GM12892 (cell line): ENCODE data around the gene ARHGEF17.

Source experiments
- DNase-seq: peaks from one replicate; pipeline ENCODE4 v3.0.0; 2011; ENCODE audit not compliant: insufficient read length
- FAIRE-seq: peaks from 2 replicates; lab custom pipeline; 2011; peaks lifted over from hg19 to GRCh38; lab: Jason Lieb, UNC
- POLR2A ChIP-seq: IDR thresholded peaks from 2 replicates; pipeline ENCODE4 v1.6.1; 2011; ENCODE audit warnings: low read depth, low read length, control low read depth
- POLR2AphosphoS5 ChIP-seq: IDR thresholded peaks from 2 replicates; pipeline ENCODE4 v1.6.1; 2011; ENCODE audit warnings: low read depth, low read length, control low read depth
- TAF1 ChIP-seq: IDR thresholded peaks from 2 replicates; pipeline ENCODE4 v1.6.1; 2011; ENCODE audit warnings: low read depth, mild to moderate bottlenecking, control low read depth, low read length, borderline replicate concordance

ARHGEF17 gene

DNA sequence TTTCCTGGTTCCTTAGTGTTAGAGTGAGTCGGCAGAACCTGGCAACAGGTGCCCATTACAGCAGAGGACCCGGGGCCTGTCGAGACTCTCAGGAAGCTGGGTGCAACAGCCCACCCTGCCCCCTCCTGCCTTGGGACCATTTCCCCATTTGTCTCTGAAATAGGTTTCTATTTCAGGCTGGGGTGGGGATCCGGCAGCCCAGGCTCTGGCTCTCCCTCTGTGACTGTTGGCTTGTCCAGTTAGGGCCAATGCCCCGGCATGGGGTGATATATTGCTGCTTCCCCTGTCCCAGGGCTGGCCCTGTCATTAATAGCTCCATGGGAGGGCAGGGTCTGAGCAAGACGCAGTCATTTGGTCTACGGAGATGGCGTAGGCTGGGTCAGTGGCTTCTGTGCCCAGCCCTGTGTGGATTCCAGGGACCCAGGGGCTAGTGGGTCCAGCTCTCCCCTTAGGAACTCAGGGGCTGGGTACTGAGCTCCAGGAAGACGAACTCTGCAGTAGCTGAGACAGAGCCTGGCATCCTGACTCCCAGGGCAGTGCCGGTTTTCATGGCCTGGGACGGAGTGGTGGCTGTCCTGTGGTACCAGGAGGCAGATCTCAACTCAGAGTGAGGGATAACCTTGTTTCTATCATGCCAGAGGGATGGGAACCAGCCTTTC is 33.2 kb upstream of the ARHGEF17 start:
- no peak for FAIRE-seq
- no peak for TF ChIP-seq POLR2AphosphoS5
- no peak for DNase-seq

DNA sequence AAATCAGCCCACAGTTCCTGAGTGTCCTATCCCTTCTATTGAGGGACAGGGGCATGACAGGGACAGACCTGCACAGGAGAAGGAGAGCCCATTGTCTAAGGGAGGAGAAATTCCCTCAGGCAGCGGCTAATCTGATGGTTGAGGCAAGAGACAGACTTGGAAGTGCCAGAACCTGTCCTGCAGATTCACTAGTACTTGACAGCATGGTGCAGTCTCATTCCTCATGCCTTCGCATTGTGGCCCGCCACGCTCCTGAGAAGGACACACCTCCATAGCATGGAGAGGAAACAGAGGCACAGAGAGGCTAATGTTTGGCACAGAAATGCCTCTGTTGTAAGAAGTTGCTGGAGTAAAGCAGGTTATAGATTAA is 32.7 kb upstream of the ARHGEF17 start:
- TF ChIP-seq POLR2A (no peak), TAF1 (no peak), POLR2AphosphoS5 (no peak)
- FAIRE-seq (no peak), DNase-seq (no peak)

DNA sequence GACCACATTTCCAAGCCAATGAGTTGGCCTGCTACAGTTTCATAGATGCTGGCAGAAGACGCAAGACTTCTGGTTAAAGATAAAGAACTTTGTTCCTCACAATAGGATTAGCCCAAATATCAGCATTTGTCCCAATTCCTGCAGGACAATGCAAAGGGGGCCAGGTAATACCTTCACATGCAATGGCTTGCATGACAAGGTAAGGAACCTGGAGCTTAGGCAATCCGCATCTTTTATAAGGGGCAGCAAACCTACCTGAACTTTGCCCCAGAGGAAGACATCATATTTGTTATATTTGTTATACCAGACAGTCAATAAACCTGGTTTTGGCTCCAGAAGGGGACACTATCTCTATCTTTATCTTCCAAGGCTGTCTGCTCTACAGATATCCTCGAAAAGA is 30.6 kb upstream of the ARHGEF17 start:
- TF ChIP-seq POLR2AphosphoS5 (no peak), POLR2A (no peak), TAF1 (no peak)
- FAIRE-seq, result no peak
- DNase-seq, result no peak

DNA sequence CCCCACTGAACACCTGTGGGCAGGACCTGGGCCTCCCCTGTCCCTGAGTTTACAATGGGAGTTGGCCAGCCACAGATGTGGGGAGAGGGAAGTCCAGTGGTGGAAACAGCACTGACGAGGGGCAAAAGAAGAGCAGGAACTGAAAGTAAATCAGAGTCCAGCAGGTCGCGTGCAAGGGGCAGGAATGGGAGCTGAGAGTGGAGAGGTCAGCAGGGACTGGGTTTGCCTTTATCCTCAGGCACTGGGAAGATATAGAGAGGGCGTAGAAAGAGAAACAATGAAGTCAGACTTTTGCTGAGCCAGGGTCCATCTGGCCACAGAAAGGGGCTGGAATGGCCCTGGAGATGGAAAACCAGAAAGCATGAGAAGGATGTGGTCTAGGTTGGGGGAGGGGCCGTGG is 27.4 kb upstream of the ARHGEF17 start:
- FAIRE-seq (no peak), DNase-seq (no peak)
- TF ChIP-seq POLR2AphosphoS5, result no peak
- no peak for TF ChIP-seq POLR2A
- no peak for TF ChIP-seq TAF1

DNA sequence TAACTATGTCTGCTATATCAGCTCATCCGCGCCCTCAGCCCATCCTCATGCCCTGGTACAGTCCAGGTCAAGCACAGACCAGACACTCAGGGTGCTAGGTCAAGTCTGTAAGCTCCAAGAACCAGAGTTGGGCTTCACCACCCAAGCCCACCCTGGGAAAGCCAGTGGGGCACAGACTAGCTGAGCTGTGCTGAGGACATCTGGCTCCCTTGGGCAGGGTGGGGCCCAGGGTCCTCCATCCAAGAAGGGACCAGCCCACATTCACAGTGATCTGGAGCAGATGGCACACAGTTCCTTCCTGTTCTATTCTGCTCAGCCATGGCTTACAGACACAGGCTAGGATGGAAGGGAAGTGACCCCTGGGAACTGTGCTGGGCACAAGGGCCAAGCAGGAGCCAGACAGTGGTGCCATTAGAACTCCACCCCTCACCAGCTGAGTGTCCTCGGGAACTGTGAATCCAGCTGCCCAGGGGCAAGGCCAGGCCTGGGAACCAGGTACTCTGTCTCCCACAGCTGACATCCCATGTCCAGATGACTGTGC is 26.8 kb upstream of the ARHGEF17 start:
- DNase-seq (no peak), FAIRE-seq (no peak)
- TF ChIP-seq TAF1, result no peak
- TF ChIP-seq POLR2AphosphoS5, result no peak
- TF ChIP-seq POLR2A, result no peak

GRCh38 chr11:73281796-73282660 is 26.0 kb upstream of the ARHGEF17 start:
- peak; percentile 69 for FAIRE-seq
- TF ChIP-seq TAF1, result no peak
- no peak for TF ChIP-seq POLR2A
- TF ChIP-seq POLR2AphosphoS5, result no peak
- no peak for DNase-seq

- no peak for DNase-seq
- TF ChIP-seq POLR2A, result no peak
- no peak for TF ChIP-seq POLR2AphosphoS5
- TF ChIP-seq TAF1, result no peak
- no peak for FAIRE-seq
Observed at GRCh38 chr11:73283276-73284000, 24.6 kb upstream of the ARHGEF17 start.

- no peak for DNase-seq
- TF ChIP-seq POLR2A (no peak), TAF1 (no peak), POLR2AphosphoS5 (no peak)
- FAIRE-seq, result peak; percentile 17
Observed at GRCh38 chr11:73284106-73284505, 24.0 kb upstream of the ARHGEF17 start.

DNA sequence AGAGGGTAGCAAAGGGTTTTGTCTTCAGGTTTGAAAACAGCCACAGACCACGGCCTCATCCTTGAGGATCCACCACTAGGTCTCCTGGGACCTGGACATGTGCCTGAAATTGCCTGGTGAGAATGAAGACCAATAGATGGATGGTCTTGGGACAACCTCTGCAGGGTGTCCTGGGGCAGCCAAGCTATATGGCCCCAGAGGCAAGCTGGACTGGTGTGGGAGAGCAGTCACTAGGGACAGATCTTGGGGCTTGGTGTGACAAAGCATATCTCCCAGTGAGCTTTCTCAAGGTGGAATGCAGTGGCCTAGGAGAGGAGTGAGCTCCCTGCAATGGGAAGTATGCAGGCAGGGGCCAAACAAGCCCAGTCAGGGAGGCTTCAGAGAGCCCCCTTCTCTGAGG is 22.4 kb upstream of the ARHGEF17 start:
- DNase-seq (no peak), FAIRE-seq (no peak)
- TF ChIP-seq POLR2A (no peak), TAF1 (no peak), POLR2AphosphoS5 (no peak)

DNA sequence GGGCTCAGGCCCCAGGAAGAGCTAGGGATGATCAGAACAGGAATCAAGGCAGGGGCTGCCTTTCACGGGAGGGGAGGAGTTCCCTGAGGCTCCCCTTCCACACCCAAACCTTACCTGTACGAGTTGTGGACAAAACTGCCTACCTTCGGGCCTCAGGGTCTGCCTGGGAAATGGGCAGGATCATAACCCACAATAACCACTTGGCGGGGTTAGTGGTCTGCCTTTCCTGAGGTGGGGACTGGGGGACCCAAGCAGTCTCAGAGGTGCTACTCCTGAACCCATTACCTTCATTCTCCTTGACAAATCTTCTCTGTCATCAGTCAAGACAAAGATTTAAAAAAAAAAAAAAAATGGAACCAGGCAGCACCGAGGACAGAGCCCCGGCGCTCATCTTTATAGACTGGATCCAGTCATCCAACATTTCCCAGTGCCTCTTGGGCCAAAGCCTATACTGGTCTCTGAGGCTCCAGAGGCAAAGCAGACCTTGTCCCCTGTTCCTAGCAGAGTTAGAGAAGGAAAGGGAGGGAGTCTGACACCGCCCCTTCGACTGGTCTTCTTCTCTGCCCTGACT is 21.8 kb upstream of the ARHGEF17 start:
- FAIRE-seq, result no peak
- DNase-seq, result no peak
- TF ChIP-seq TAF1 (no peak), POLR2A (no peak), POLR2AphosphoS5 (no peak)
